Neutrophil (primary cell): ENCODE data around the gene TGM1.

Experiments
- H3K27ac ChIP-seq: fragments of 200-600 bp; sonication (generic); 2 replicates; pipeline ENCODE4 v1.5.1; 2016; ENCODE audit warnings: mild to moderate bottlenecking, moderate library complexity
- H3K27me3 ChIP-seq: fragments of 200-600 bp; sonication (generic); 2 replicates; pipeline ENCODE4 v1.6.0; 2016; ENCODE audit warnings: mild to moderate bottlenecking
- H3K36me3 ChIP-seq: fragments of 200-600 bp; sonication (generic); 2 replicates; pipeline ENCODE4 v1.5.1; 2017
- H3K4me1 ChIP-seq, 2 experiments: fragments of 200-600 bp in 1 of 2; sonication (generic) in 1 of 2; 1 replicate in 1 of 2; 2 replicates in 1 of 2; pipeline versions ENCODE4 v1.5.1 to v1.6.1; 2013 to 2016; ENCODE audit warnings: low read depth in 1 of 2, low read length in 1 of 2, mild to moderate bottlenecking in 1 of 2, moderate library complexity in 1 of 2; ENCODE audit not compliant: control insufficient read depth in 1 of 2, insufficient read depth in 1 of 2
- H3K4me3 ChIP-seq, 2 experiments: fragments of 200-600 bp in 1 of 2; sonication (generic) in 1 of 2; 1 replicate in 1 of 2; 2 replicates in 1 of 2; pipeline ENCODE4 v1.5.1; 2013 to 2016; ENCODE audit warnings: low read depth in 1 of 2, low read length in 1 of 2, mild to moderate bottlenecking in 1 of 2, moderate library complexity in 1 of 2
- H3K9me3 ChIP-seq: fragments of 200-600 bp; sonication (generic); 2 replicates; pipeline ENCODE4 v1.5.1; 2016
- CTCF ChIP-seq: fragments of 200-600 bp; sonication (generic); IDR thresholded peaks from 2 replicates; pipeline ENCODE4 v1.5.1; 2016; ENCODE audit warnings: antibody characterized with exemption

The TGM1 gene

DNA sequence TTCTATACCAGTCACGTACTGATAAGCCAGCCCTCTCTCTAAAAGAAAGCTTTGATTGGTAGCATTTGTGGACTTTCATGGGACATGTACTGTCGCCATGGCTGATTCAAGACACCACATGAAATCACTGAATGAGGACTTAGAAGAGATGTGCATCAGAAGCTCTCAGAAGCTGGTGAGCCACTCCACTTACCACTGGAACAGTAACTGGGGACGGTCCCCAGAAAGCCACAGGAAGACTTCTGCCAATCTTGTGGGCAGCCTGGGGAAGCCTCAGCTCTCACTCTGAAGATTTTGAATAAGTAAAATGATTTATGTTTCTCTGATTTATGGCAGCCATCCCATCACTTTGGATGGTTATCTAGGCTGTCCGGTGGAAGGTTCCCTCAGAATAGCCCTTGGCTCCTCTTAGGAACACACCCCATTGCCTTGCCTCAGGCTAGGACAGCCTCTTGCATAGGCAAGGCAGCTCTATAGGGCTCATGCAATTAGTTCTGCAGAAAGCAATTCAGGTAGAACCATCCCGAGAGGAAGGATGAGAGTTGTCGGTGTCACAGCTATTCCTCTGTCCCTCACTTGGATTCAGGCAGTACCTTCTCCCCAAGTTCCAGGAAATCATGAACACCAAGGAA lies 26.8 kb upstream of the TGM1 start:
- Histone ChIP-seq H3K9me3 (no peaks in the 10 kb centered on the region), H3K36me3 (peaks cover 48% of the 10 kb centered on the region), H3K4me1 (no peaks in the 10 kb centered on the region), H3K4me3 (no peak overlapping the region), H3K27me3 (no peaks in the 10 kb centered on the region), H3K27ac (no peak overlapping the region)
- TF ChIP-seq CTCF, result no peak

DNA sequence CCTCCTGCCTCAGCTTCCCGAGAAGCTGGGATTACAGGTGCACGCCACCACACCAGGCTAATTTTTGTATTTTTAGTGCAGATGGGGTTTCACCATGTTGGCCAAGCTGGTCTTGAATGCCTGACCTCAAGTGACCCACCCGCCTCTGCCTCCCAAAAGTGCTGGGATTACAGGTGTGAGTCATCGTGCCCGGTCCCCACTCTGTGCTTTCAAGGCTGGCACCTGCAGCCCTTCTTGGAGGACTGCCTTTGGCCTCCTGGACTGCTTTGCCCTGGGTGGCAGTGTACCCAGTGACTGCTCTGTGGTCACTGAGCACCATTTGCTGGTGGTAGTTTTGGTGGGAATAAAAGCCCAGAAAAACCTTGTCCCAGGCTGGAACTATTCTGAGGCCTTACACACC lies 24.0 kb upstream of the TGM1 start:
- Histone ChIP-seq H3K27ac (no peak overlapping the region), H3K4me1 (peaks cover 6 to 10% of the 10 kb centered on the region in 2 experiments), H3K9me3 (no peaks in the 10 kb centered on the region), H3K27me3 (no peaks in the 10 kb centered on the region), H3K4me3 (no peak overlapping the region), H3K36me3 (peaks cover 29% of the 10 kb centered on the region)
- no peak for TF ChIP-seq CTCF

- peaks cover 22 to 26% of the 10 kb centered on the region in 2 experiments for H3K4me1 ChIP-seq
- H3K27me3 ChIP-seq, result no peaks in the 10 kb centered on the region
- TF ChIP-seq CTCF, result no peak
- no peak overlapping the region for H3K27ac ChIP-seq
- peaks cover 12% of the 10 kb centered on the region for H3K36me3 ChIP-seq
- H3K4me3 ChIP-seq, result no peak overlapping the region
- no peaks in the 10 kb centered on the region for H3K9me3 ChIP-seq
Measured at GRCh38 chr14:24285351-24285750, 22.4 kb upstream of the TGM1 start.

GRCh38 chr14:24284501-24285035 lies 21.6 kb upstream of the TGM1 start:
- Histone ChIP-seq H3K4me3 (no peak overlapping the region), H3K27ac (no peak overlapping the region)

GRCh38 chr14:24283796-24284460 lies 21.0 kb upstream of the TGM1 start:
- Histone ChIP-seq H3K36me3 (no peaks in the 10 kb centered on the region), H3K4me1 (peaks cover 37 to 40% of the 10 kb centered on the region in 2 experiments), H3K9me3 (no peaks in the 10 kb centered on the region), H3K4me3 (no peak overlapping the region), H3K27me3 (no peaks in the 10 kb centered on the region), H3K27ac (no peak overlapping the region)
- TF ChIP-seq CTCF, result no peak

More at GRCh38 chr14:24284501-24285035, 21.6 kb upstream of the TGM1 start:
- Histone ChIP-seq H3K9me3 (no peaks in the 10 kb centered on the region), H3K36me3 (peaks cover 5% of the 10 kb centered on the region), H3K4me1 (peaks cover 30 to 34% of the 10 kb centered on the region in 2 experiments), H3K27me3 (no peaks in the 10 kb centered on the region)
- no peak for TF ChIP-seq CTCF
